Muscle layer of colon (tissue), 2 donors: Measurements from ENCODE around the gene MGAT4A.

Experiments used
- H3K27ac ChIP-seq: one replicate; pipeline ENCODE4 v1.7.0; 2013; ENCODE audit warnings: low read depth, mild to moderate bottlenecking, low read length, moderate library complexity
- H3K27me3 ChIP-seq, 2 donors: one replicate each; pipeline ENCODE4 v1.7.0; 2013; ENCODE audit warnings: low read length in 2 of 2, mild to moderate bottlenecking in 2 of 2; ENCODE audit not compliant: insufficient read depth in 2 of 2, control insufficient read depth in 1 of 2
- H3K36me3 ChIP-seq: one replicate; pipeline ENCODE4 v1.7.0; 2013; ENCODE audit warnings: mild to moderate bottlenecking, low read length; ENCODE audit not compliant: insufficient read depth
- H3K4me1 ChIP-seq: one replicate; pipeline ENCODE4 v1.7.0; 2013; ENCODE audit warnings: mild to moderate bottlenecking, low read length; ENCODE audit not compliant: insufficient read depth
- H3K4me3 ChIP-seq, 2 donors: one replicate each; pipeline ENCODE4 v1.7.0; 2013; ENCODE audit warnings: low read length in 2 of 2, low read depth in 1 of 2, mild to moderate bottlenecking in 1 of 2, moderate library complexity in 1 of 2
- H3K9ac ChIP-seq: one replicate; pipeline ENCODE4 v1.7.0; 2013; ENCODE audit warnings: low read length
- H3K9me3 ChIP-seq: one replicate; pipeline ENCODE4 v1.7.0; 2013; ENCODE audit warnings: mild to moderate bottlenecking, low read length
- donor health status: abdominal sarcoma.
- donor health status: Adenocarcinoma of cecum.

MGAT4A gene

DNA sequence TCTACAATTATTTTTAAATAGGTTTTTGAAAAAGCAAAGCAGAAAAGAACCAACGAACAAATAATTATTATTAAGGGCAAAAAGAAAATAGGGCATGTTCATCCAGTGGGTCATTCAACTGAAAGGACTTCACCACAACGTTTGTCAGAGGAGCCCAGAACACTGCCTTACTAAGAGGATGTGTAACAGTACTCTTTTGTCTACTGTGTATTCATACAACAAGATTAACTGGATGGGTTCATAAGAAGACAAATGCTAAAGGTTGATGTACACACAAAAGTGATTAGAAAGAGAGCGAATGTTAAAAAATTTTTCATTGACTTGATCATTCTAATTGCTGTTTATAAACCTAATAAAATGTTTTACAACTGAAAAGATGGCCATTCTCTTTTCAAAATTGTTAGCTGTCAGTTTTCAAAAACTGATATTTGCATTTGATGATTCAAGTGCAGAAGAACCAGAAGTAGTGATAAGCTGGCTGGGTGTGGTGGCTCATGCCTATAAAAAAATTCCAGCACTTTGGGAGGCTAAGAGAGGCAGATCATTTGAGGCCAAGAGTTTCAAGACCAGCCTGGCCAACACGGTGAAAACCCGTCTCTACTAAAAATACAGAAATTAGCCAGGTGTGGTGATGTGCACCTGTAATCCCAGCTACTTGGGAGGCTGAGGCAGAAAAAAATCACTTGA is 33.1 kb downstream of the MGAT4A start:
- Histone ChIP-seq H3K27me3 (no peaks in the 10 kb centered on the region), H3K27ac (no peak overlapping the region), H3K4me1 (peaks cover 19% of the 10 kb centered on the region), H3K9me3 (no peaks in the 10 kb centered on the region), H3K4me3 (no peak overlapping the region), H3K9ac (no peak overlapping the region), H3K36me3 (no peaks in the 10 kb centered on the region)

DNA sequence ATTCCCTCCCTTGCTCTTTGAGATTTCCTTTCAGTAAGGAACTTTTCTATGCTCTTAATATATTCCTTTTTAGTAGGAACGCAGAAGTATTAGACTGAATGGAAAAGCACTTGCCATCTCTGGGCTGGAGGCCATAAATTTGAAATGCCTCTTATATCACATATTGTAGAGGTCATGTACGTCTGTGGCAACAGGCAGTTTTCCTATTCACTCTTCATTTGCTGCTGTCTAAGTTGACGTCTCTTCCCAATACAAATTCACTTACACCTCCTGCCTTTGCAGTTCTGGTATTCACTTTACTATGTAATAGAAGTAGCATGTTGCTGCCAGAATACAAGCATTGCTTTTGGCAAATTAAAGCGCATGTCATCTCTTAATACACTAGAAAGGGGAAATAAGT is 34.7 kb downstream of the MGAT4A start:
- H3K36me3 ChIP-seq = no peaks in the 10 kb centered on the region
- no peak overlapping the region for H3K4me3 ChIP-seq
- H3K27ac ChIP-seq = no peak overlapping the region
- H3K4me1 ChIP-seq = peaks cover 3% of the 10 kb centered on the region
- H3K9me3 ChIP-seq = no peaks in the 10 kb centered on the region
- H3K9ac ChIP-seq = no peak overlapping the region
- H3K27me3 ChIP-seq = no peaks in the 10 kb centered on the region

DNA sequence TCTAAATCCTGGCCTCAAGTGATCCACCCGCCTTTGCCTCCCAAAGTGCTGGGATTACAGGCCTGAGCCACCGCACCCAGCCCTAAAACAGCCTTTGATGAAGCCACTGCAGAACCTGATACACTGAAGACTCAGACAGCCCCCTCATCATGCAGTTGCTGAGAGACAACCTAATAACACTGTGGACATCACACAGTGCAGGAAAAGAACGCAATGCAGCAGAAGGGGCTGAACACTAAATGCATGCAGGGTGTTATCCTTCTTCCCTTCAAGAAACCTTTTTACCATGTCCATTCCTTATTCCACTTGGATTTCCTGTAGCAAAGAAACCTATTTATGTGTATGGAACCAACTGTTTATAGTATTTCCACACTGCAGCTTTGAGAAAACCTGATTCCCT is 35.7 kb downstream of the MGAT4A start:
- Histone ChIP-seq H3K36me3 (no peaks in the 10 kb centered on the region), H3K9ac (no peak overlapping the region), H3K27ac (no peak overlapping the region), H3K4me3 (no peak overlapping the region), H3K9me3 (no peaks in the 10 kb centered on the region), H3K4me1 (no peaks in the 10 kb centered on the region), H3K27me3 (no peaks in the 10 kb centered on the region)

DNA sequence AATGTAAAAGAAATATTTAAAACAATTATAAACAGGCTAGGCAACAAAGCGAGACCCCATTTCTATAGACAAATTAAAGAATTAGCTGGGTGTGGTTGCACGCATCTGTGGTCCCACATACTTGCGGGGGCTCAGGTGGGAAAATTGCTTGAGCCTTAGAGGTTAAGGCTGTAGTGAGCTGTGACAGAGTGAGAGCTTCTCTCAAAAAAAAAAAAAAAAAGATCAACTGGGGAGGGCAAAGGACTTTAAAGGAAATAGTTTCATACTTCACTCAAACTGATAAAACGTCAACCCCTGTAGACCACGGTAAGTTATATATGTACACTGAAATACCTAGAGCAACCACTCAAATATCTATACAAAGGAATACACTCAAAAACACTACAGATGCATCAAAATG is 37.5 kb downstream of the MGAT4A start:
- H3K27me3 ChIP-seq = no peaks in the 10 kb centered on the region
- H3K27ac ChIP-seq = no peak overlapping the region
- H3K9ac ChIP-seq = no peak overlapping the region
- no peaks in the 10 kb centered on the region for H3K9me3 ChIP-seq
- no peak overlapping the region for H3K4me3 ChIP-seq
- H3K36me3 ChIP-seq = no peaks in the 10 kb centered on the region
- H3K4me1 ChIP-seq = no peaks in the 10 kb centered on the region

DNA sequence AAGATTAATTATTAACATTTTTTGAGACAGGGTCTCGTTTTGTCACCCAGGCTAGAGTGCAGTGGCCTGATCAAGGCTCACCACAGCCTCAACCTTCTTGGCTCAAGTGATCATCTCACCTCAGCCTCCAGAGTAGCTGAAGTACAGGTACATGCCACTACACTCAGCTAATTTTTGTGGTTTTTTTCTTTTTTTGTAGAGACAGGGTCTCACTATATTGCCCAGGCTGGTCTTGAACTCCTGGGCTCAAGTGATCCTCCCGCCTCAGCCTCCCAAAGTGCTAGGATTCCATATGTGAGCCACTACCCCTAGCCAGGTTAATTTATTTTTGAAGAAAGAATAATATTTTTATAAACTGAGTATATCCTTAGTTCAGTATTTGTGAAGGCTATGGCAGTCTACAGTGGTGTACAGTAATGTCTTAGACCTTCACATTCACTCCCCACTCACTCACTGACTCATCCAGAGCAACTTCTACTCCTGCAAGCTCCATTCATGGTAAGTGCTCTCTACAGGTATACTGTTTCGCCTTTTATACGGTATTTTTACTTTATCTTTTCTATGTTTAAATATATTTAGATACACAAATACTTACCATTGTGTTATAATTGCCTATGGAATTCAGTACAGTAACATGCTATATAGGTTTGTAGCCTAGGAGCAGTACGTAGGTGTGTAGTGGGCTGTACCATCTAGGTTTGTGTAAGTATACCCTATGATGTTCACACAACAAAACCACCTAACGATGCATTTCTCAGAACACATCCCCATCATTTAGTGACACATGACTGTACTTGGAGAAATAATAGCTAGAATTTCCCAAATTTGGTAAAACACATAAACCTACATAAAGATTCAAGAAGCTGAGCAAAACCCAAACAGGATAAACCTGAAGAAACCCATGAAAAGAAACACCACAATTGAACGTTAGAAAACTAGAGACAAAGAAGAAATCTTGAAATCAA is 38.6 kb downstream of the MGAT4A start:
- Histone ChIP-seq H3K4me1 (no peaks in the 10 kb centered on the region), H3K27me3 (no peaks in the 10 kb centered on the region), H3K27ac (no peak overlapping the region), H3K36me3 (no peaks in the 10 kb centered on the region), H3K9ac (no peak overlapping the region), H3K9me3 (no peaks in the 10 kb centered on the region), H3K4me3 (no peak overlapping the region)

DNA sequence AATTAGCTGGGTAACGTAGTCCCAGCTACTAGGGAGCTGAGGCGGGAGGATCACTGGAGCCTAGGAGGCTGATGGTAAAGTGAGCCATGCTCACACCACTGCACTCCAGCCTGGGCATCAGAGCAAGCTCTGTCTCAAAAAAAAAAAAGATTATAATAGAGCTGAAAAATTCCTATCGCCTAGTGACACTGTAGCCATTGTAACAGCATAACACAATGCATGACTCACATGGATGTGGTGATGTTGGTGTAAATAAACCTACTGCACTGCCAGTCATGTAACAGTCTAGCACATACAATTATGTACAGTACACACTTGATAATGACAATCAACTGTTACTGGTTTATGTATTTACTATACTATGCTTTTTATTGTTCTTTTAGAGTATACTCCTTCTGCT is 39.6 kb downstream of the MGAT4A start:
- H3K9me3 ChIP-seq = no peaks in the 10 kb centered on the region
- no peaks in the 10 kb centered on the region for H3K4me1 ChIP-seq
- H3K9ac ChIP-seq = no peak overlapping the region
- H3K4me3 ChIP-seq = no peak overlapping the region
- H3K27ac ChIP-seq = no peak overlapping the region
- H3K36me3 ChIP-seq = no peaks in the 10 kb centered on the region
- no peaks in the 10 kb centered on the region for H3K27me3 ChIP-seq

DNA sequence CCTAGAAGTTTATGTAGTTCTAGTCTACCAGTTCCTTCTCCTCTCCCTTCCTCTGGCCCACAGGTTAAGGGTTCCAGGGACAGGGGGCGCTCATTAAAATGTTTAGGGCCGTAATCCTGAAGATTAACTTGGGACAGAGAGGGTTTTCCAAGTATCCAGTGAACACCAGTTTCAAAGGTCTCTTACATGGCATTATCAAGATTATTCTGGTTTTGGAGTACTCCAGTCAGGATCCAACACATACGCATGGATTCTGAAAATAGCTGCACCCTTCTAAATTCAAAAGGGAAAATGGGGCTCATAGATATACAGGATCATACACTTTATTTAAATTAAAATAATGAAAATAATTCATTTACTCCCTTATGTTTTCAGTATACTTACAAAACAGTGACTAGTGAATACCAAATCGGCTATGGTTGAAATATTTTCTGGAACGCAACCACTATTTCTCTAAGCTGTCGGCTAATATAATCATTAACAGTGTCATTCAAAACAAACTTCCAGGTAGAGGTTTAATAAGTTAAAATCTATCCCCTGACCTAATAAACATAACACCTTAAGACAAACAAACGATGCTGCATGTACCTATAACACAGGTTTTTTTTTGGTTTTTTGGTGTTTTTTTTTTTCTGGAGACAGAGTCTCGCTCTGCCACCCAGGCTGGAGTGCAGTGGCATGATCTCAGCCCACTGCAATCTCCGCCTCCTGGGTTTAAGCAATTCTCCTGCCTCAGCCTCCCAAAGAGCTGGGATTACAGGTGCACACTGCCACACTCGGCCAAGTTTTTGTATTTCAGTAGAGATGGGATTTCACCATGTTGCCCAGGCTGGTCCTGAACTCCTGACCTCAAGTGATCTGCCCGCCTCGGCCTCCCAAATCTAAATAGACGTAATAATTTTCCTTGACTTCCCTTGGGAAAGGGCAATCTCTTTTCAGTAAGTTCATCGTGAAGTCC is 44.7 kb downstream of the MGAT4A start:
- H3K9ac ChIP-seq = no peak overlapping the region
- no peaks in the 10 kb centered on the region for H3K36me3 ChIP-seq
- no peak overlapping the region for H3K27ac ChIP-seq
- H3K4me3 ChIP-seq = no peak overlapping the region
- H3K9me3 ChIP-seq = no peaks in the 10 kb centered on the region
- H3K4me1 ChIP-seq = no peaks in the 10 kb centered on the region
- H3K27me3 ChIP-seq = no peaks in the 10 kb centered on the region

DNA sequence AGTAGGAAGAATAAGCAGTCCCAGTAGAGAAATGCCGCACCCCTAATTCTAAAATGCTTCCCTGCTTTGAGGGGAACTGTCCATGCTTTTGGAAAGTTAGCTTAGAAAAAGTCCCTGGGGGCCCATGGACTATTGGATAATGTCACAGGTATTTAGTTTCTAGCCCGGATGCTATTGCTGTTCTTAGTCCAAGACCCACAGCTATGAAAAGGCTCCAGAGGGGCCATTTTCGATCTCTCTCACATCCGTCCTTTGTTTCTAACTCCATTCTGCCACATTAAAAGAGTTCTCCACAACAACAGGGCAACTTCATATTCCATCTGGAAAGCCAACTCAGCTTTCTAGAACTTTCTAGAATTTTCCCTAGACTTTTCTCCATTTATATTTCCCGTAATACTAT is 47.2 kb downstream of the MGAT4A start:
- Histone ChIP-seq H3K27me3 (no peaks in the 10 kb centered on the region), H3K9ac (no peak overlapping the region), H3K36me3 (no peaks in the 10 kb centered on the region), H3K4me3 (no peak overlapping the region), H3K4me1 (no peaks in the 10 kb centered on the region), H3K27ac (no peak overlapping the region), H3K9me3 (no peaks in the 10 kb centered on the region)

DNA sequence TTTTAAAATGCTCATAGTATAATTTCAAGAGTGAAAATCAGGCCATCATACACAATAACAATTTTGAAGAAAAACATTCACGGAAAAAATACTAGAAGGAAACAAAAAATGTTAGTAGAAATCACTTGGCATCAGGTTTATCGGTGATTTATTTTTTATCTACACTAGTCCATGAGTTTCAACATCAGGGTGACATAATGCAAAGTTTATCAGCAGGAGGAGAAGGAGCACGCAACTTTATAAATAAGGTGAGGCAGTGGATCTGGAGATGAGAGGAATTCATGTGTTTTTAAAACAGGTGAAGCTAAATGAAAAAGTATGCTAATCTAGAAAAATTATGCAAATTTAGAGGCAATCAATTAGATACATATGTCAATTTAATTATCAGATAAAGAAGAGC is 54.2 kb downstream of the MGAT4A start:
- no peaks in the 10 kb centered on the region for H3K36me3 ChIP-seq
- H3K27me3 ChIP-seq = no peaks in the 10 kb centered on the region
- H3K9ac ChIP-seq = no peak overlapping the region
- H3K9me3 ChIP-seq = no peaks in the 10 kb centered on the region
- no peaks in the 10 kb centered on the region for H3K4me1 ChIP-seq
- H3K4me3 ChIP-seq = no peak overlapping the region
- no peak overlapping the region for H3K27ac ChIP-seq

DNA sequence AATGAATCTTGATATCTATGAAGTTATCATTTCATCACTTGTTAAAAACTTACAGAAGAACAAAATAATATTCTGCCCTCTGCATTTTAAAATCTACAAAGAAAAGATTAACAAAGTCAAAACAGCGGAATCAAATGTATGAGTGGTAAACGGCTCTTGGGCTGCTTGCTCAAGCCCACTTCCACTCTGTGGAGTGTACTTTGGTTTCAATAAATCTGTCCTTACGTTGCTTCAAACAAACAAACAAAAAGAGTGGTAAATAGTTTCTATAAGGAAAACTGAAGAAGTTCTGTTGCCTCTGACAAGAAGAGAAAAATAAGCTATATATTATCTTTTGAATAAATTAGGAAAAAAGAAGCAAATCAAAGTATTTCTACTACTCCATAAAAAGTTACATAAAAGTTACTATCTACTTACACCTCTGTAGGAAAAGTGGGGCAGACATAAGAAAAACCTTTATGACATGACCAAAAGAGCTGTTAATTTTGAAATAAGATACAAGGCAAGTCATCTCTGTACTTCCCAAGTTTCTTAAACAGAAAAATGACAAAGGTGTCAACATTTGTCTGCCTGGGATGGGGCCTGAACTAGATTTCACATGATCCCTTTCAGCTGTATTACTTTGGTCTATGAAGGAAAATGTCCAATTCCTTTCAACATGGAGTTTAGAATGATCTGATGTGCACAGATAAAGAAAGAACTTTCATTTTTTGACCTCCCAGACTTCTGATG is 56.5 kb downstream of the MGAT4A start:
- H3K27ac ChIP-seq = no peak overlapping the region
- H3K27me3 ChIP-seq = no peaks in the 10 kb centered on the region
- H3K4me3 ChIP-seq = no peak overlapping the region
- H3K9me3 ChIP-seq = no peaks in the 10 kb centered on the region
- no peaks in the 10 kb centered on the region for H3K36me3 ChIP-seq
- no peak overlapping the region for H3K9ac ChIP-seq
- H3K4me1 ChIP-seq = no peaks in the 10 kb centered on the region
